Stimulated activated CD4-positive, alpha-beta T cell treated with anti-CD3 and anti-CD28 coated beads, Interleukin-2, amount 100 ng/mL, for 24 hours (primary cell): ENCODE measurements around the gene BICD2.
"Not testable (repeated sequence)": the region's sequence is repeated elsewhere in the genome, so short reads cannot be mapped to it uniquely, and the experiment has no call there.

Source experiments
- DNase-seq, 2 donors: peaks; one replicate each; pipeline ENCODE4 v3.0.0-alpha.2; 2020

Gene BICD2

DNA sequence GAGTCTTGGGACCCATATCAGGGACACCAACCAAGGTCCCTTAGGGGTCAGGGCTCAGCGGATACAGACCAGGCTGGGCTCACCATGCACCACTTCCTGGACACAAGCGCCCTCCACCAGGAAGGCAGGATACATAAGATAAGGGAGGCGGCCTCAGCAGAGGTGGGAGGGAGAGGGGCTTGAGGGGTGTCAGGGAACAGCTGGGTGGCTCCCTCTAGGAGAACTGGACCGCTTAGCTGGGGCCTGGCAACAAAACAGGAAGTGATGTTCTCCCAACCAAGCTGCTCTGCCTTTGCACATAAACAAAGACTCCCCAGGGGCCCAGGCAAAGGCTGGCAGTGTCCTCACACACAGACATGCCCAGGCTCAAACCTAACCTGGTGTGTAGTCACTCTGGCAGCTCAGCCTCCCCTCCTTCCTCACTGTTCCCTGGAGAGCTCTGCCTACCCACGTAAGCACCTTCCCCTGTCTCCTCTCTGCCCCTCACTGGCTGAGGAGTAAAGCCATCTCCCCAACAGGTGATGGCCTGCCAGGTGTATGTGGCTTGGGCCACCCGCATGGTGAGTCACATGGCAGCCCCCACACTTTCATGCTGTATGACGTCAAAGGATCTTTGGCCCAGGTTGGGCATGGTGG is 5.8 kb upstream of the BICD2 start:
- no peak for DNase-seq

DNA sequence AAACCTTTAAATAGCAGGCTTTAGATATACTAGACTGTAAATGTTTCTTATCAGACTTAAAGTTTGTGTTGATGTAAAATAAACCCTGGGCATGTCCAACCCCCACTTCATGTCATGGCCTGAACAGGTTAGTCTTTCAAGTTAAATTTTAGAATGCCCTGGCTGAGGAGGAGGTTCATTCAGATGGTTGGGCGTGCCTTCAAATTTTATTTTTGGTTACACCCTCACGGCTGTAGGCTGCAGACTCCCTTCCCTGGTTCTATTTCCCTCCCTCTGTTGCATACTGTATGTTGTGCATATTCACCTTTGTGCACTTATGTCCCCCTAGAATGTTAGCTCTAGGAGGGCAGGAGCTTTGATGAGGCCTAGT is 5.3 kb upstream of the BICD2 start:
- DNase-seq: no peak

DNA sequence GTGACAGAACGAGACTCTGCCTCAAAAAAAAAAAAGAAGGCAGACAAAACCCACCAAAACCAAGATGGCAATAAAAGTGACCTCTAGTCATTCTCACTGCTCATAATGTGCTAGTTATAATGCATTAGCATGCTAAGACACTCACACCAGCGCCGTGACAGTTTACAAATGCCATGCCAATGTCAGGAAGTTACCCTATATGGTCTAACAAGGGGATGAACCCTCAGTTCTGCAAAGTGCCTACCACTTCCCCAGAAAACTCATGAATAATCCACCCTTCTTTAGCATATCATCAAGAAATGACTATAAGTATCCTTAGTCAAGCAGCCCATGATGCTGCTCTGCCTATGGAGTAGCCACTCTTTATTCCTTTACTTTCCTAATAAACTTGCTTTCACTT is 4.7 kb upstream of the BICD2 start:
- DNase-seq: no peak

DNA sequence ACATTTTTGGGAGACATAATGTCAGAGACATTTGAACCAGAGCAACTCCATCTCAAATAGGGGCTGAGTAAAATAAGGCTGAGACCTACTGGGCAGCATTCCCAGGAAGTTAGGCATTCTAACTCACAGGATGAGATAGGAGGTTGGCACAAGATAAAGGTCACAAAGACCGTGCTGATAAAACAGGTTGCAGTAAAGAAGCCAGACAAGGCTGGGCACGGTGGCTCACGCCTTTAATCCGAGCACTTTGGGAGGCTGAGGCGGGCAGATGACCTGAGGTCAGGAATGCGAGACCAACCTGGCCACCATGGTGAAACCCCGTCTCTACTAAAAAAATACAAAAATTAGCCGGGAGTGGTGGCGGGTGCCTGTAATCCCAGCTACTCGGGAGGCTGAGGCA is 4.2 kb upstream of the BICD2 start:
- DNase-seq: not testable (repeated sequence)

DNA sequence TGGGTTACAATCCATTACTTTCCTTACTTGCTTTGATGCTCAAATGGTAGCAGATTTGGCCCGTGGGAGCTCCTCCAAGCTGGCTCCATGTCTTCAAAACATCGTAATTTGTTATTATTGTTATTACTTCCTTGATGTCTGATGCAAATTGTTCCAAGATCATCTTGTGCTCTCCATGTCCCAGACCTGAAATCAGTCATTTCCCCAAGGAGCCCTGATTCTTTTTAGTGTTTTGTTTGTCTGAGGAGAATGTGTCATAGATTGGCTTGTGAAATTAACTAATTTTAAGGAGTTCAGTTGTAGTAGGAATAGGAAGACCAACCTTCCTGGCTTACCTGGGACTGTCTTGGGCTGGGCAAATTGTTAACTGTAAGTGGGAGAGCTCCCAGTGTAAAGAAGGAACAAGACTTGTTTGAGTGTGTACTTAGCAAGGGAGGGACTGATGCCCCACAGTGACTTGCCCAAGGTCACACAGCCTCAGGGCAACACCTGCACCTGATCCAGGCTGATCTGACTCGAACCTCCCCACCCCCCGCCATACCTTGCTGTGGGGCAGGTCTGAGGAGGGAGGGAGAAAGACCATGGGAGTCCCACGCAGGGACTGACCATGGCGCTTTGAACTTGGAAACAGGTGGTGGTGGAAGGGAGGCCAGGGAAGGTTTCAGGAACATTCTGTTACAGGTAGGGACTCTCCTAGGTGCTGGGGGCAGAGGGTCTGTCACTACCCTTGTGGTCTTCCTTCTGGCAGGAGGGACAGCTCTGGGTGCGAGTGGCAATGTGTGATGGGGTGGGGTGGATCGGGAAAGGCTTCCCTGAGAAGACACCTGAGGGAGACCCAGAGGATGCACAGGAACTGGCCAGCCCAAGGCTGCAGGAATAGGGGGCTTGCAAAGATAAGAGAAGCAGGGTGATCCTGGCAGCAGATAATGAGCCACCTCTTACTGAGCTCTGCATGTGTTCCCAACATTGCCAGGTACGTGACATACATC is 2.7 kb upstream of the BICD2 start:
- DNase-seq: no peak

DNA sequence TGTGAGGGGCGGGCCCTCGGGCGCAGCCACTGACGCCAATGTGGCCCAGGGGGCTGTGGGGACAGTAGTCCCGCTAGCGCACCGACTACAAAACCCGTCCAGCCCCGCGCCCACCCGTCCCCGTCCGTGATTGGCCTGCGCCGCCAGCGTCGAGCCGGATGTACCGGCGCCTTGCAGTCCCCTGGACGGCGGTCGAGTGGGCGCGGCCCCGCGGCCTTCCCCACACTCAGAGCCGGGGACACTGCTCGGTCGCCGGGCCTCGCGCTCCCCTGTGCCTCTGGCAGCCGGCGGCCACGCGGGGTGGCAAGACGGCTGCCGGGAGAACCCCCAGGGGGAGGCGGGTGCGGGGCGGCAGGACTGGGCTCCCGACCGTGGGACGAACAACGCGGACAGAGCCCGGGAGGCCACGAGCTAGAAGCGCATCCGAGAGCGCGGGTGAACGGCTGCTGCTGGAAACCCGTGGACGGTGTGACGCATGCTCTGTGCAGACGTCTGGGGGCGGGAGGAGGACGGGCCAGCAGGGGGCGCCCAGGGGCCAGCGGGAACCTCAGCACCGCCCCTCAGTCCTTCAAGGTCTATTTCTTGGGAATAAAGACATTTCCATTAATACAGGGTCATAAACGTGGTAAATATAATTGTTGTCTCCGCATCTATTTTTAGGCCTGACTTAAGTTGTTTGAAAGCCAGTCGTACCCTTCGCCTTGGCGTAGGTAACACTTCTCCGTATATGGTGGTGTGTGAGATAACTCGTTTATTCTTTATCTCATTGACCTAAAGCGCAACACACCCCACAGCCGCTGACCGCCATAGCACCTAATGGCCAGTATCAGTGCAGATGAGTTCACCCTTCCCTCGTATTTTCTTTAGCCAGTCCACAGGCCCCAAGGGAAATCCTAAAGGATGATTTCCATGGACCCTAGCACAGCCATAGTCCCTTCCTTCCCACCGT is 629 bp upstream of the BICD2 start:
- DNase-seq: peak; percentile 97

DNA sequence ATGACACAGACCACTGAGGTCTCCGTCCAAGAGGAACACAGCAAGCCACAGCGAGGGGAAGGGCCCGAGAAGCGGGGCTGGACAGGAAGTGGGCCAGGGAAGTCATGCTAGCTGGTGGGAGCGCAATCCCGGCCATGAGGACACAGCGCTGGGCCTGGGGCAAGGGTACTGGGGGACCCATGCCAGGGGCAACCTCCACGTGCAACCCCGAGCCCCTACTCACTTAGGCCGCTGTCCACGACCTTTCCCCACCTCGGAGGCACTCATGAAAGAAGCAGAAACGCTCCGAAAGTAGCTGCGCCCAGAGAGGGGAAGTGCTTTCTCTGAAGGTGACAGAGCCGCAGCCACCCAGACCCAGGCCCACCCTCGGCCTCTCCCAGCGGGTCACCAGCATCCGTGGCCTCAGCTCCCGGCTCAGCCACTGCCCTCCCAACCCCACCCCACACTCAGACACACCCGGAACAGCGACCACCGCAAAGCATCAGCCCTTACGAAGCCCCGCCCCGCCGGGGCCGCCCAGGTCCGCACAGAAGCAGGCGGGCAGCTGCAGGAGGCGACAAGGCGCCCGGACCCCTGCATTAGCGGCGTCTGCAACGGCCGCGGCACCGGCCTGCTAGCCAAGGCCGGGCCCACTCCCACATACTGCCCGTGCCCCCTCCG is 782 bp downstream of the BICD2 start:
- DNase-seq: peak; percentile 32 to 45

DNA sequence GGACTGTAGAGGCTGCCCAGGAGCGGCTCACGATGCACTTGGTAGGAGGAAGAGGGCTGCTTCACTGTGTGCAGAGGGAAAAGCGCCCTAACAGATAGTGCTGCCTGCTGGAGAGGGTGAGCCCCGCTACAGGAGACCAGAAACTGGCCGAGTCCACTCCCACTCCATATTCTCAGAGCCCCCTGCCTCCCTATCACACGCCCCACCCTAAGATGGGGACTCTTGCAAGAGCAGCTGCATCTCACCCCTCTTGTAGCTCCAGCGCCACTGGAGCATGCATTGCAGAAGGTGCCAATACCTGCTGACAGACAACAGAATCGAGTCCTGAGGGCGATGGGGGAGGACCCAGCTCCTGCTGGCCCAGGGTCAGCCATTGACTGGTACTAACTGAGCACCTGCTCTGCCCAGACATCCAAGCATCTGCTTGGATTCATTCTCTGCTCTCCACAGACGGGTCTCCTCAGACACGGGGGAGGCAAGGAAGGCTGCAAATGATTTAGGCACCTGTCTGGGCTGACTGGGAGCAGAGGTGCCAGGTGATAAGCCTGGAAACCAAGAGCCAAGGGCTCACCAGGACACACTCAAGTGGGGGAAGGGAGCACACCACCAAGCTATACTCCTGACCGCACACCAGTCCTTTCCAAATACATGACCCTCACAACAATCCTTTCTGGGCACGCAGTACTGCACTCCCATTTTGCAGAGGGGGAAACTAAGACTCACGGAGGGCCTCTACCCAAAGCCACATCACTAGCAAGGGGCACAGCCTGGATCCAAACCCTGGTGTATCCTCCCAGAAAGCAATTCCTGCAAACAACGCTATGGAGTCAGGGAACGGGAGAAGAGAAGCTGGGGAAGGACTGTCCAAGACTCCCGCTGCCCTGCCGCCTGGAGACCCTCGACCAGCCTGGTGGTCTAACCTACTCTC is 1.6 kb downstream of the BICD2 start:
- no peak for DNase-seq

DNA sequence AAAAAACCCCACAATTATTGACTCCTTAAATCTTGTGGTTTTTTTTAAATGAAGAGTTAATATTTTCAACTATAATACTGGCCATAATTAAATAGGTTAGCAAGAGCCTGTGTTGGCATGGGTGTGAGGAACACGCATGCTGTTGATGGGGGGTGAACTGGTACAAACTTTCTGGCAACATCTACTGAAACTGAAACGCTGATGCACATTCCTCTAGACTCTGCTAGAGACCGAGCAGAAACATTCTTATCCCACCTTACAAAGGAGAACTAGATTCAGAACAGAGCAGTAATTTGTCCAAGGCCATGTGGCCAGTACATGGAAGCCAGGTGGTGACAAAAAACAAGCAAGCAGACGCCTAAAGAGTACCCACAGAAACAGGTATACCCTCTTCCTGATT is 2.4 kb downstream of the BICD2 start:
- DNase-seq: no peak

DNA sequence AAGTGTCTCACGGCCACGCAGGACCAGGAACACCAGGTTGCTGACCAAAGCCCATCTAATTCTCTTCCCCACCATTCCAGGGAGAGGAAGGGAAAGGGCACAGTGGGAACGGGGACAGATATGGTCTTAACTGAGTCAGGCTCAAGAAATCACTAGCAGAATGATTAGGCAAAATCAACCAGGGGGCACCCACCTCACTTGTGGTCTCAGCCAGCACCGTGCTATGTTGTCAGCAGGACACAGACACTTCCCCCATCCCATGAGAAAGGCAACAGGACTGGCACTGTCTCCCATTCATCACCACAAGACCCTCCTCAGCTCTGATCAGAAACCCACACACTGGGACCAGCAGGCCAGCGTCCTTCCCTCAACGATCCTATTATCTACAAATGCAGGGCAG is 2.9 kb downstream of the BICD2 start:
- no peak for DNase-seq

DNA sequence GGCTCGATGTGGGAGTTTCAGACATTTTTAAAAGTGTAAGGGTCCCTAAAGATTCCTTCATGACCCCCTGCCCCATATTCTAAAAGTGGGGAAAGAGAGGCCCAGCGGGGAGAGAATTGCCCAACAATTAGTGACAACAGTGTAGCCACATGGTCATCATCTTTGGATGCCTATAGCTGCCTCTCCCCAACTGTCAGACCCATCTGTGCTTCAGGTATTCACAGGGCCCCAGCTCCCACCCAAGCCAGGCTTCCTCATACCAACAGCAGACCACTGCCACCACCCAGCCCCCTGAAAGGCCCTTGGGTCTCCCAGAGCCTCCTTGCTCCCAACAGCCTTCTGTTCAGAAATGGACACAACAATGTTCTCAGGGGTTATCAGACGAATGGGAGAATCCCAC is 4.1 kb downstream of the BICD2 start:
- no peak for DNase-seq

DNA sequence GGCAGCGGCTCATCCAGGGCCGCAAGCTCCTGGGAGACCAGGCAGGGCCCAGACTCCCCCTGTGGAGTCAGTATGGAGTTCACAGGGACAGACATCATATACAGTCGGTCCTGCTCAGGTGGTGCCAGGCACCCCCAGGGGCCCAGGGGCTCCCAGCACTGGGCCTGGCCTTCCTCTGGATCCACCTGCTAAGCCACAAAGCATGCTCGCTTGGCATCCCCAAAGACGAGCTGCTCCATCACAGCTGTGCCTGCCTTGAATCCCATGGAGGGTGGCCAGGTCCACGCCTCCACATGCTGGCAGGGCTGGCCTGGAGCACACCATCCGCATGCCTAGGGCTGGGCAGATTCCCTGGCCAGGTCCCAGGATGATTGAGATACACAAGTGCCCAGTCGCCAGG is 4.6 kb downstream of the BICD2 start:
- no peak for DNase-seq

DNA sequence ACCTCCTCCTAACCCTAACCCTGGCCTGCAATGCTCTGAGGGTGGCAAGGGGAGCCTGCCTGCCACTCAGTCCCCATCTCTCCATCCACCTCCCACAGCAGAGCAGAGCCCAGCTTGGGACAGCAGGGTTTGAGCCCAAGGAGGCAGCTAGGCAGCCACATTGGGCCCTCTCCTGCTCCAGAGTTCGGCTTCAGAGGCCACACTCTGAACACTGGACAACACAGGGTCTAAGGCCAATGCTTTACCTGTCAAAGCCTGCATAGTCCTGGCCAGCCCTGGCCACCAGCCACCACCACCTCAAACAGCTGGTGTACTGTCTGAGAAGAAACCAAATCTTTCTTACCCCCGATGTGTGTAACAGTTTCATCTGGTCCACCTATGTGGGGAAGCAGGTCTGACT is 5.2 kb downstream of the BICD2 start:
- no peak for DNase-seq

DNA sequence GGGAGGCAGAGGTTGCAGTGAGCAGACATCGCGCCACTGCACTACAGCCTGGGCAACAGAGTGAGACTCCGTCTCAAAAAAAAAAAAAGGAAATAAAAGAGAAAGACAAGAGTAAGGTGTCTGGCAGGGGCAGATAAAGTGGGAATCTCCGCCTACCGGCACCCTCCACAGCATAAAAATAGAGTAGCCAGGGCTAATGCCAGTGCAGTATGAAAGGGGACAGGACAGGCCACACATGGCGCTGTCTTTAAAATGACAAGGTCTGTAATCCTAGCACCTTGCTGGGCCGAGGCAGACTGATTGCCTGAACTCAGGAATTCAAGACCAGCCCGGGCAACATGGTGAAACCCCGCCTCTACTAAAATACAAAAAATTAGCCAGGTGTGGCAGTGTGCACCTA is 7.8 kb downstream of the BICD2 start:
- no peak for DNase-seq

DNA sequence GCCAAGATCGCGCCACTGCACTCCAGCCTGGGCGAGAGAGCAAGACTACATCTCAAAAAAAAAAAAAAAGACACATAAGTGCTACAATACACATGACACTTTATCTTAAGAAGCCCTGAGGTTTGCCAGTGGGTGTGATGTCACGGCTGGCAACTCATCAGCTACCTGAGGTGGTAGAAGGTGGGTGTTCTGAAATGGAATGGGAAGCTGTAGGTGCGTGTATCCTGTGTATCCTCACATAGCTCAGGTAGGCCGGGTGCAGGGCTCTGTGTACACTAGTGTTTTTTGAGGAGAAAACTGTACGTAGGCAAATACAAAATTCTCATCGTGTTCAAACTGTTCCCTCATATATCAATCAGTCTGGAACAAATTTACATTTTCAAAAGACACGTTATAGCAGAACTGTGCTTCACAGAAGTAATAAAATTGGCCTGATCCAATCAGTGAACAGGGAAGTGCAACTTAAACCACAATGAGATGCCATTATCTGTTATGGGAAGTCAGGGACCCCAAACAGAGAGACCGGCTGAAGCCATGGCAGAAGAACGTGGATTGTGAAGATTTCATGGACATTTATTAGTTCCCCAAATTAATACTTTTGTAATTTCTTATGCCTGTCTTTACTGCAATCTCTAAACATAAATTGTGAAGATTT is 10.4 kb downstream of the BICD2 start:
- DNase-seq: no peak

DNA sequence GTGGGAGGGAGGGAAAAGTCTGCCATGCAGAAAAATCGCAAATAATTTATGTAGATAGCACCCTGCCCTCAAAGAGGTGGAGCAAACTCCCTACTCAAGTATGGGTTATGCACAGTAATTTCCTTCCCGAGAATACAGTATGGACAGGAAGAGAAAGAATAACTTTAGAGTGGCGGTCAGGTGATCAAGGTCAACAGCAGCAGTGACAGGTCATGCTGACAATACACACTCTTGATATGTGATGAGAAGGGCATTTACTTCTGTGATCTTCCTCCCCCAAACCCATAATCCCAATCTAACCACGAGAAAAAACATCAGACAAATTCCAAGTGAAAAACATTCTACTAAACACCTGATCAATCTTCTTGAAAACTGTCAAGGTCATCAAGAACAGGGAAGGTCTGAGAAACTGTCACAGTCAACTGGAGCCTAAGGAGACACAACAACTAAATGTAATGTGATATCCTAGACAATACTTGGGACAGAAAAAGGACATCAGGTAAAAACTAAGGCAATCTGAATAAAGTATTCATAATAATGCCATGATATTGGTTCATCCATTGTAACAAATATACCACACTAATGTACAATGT is 11.7 kb downstream of the BICD2 start:
- no peak for DNase-seq

DNA sequence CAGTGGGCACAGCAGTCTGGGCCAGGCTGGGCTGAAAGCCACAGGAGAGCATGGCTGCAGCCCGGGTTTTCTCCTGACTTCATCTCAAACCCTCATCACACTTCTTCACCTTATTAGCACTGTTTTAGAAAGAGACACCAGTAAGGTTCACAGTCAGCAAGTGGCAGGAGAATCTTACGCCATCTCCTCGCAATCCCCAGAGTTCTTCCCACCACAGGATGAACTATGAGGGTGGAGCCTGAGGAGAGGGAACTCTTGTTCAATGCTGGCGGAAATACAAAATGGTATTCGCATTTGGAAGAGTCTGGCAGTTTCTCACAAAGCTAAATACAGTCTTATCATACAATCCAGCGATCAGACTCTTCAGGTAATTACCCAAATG is 14.7 kb downstream of the BICD2 start:
- DNase-seq: no peak

DNA sequence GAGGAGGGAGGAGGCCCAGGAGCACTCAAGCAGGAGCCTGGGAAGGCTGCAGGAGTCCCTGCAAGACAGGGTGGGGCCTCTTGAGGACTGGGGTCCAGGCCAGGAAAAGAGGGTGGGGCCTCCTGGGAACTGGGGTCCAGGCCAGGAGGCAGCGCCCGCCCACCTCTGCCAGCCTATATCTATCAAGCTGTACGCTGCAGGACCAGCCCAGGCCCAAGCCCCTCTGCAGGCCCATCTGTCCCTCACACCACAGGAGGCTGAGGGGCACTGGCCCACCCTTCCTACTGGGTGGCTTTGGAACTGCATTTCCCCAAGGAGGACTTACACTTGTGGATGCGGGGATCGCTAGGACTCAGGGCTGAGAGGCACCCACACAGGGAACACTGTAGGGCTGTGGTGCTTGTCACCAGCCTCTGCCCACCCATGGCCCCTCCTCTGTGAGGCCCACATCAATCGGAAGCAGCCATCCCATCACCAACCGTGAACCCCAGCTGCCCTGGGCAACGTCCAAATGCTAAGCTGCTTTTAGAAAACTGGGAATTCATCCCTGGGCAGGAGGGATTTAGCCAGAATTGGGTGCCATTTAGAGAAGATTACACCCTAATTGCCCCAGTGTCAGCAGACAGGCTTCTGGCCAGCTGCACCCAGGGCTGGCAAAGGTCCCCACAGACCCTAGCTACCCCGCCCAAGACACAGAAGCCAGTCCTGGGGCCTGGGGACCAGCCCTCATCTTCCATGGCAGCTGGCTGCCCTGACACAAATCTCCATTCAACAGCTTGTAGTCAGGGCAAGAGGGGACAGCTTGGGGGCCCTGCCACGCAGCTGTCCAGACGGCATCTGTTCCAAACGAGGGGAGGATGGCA is 15.3 kb downstream of the BICD2 start:
- no peak for DNase-seq

DNA sequence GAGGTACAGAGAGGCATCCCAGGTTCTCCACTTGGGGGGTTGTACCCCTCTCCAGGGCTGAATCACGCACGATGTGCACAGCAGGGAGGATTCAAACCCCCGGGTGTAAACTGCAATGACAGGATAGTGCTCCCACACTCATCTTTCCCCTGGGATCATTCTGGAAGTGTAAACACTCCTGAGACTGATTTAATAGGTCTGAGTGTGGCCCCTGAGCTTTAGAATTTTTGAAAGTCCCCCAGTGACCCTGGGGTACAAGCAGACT is 16.5 kb downstream of the BICD2 start:
- no peak for DNase-seq
